HepG2 (cell line): ENCODE data around the gene ELP5. TPM values are rescaled to one million over a fixed set of nuclear protein-coding genes. Genes with fewer than 3 reads are reported as not detected.

Experiments used
- ATAD3A ChIP-seq: sonication (generic); formaldehyde crosslinking; IDR thresholded peaks from 2 replicates; pipeline ENCODE4 v1.4.0; 2020; ENCODE audit warnings: missing genetic modification reagents
- CENPBD1 ChIP-seq: sonication (generic); formaldehyde crosslinking; IDR thresholded peaks from 2 replicates; pipeline ENCODE4 v1.8.0; 2022; ENCODE audit warnings: missing genetic modification reagents, low read depth, mild to moderate bottlenecking, borderline replicate concordance
- IKZF4 ChIP-seq: sonication (generic); formaldehyde crosslinking; IDR thresholded peaks from 2 replicates; pipeline ENCODE4 v1.5.1; 2020; ENCODE audit warnings: borderline replicate concordance, mild to moderate bottlenecking, low read depth, missing genetic modification reagents; ENCODE audit errors: not compliant biosample characterization
- KMT2B ChIP-seq: IDR thresholded peaks from 2 replicates; pipeline ENCODE4 v1.6.1; 2016; ENCODE audit warnings: missing genetic modification reagents, missing compliant biosample characterization
- MIXL1 ChIP-seq: IDR thresholded peaks from 2 replicates; pipeline ENCODE4 v1.6.1; 2016
- PPARG ChIP-seq: conservative IDR thresholded peaks from 2 replicates; pipeline ENCODE4 v1.6.1; 2016; ENCODE audit warnings: missing biosample characterization, missing genetic modification reagents
- REST ChIP-seq, 2 experiments: IDR thresholded peaks; 2 replicates each; pipeline ENCODE4 v1.6.1; 2011 to 2012; ENCODE audit warnings: low read length in 2 of 2, borderline replicate concordance in 1 of 2, low read depth in 1 of 2, mild to moderate bottlenecking in 1 of 2, moderate library complexity in 1 of 2
- TBX3 ChIP-seq: fragments of 450-650 bp; IDR thresholded peaks from 2 replicates; pipeline ENCODE4 v1.6.1; 2017; ENCODE audit warnings: antibody characterized with exemption, mild to moderate bottlenecking, inconsistent platforms, borderline replicate concordance
- ZBTB40 ChIP-seq, 2 experiments: fragments of 450-650 bp in 1 of 2; sonication (generic) in 1 of 2; formaldehyde crosslinking in 1 of 2; IDR thresholded peaks; 2 replicates each; pipeline versions ENCODE4 v1.6.1 to v1.8.0; 2016 to 2022; ENCODE audit warnings: antibody characterized with exemption in 1 of 2, mild to moderate bottlenecking in 1 of 2, missing genetic modification reagents in 1 of 2
- ZBTB8A ChIP-seq: sonication (generic); formaldehyde crosslinking; IDR thresholded peaks from 2 replicates; pipeline ENCODE4 v1.4.0; 2020; ENCODE audit warnings: mild to moderate bottlenecking, low read depth, missing genetic modification reagents, borderline replicate concordance
- ZNF20 ChIP-seq: sonication (generic); formaldehyde crosslinking; IDR thresholded peaks from 2 replicates; pipeline ENCODE4 v1.4.0; 2020; ENCODE audit warnings: mild to moderate bottlenecking, moderate library complexity, missing genetic modification reagents
- ZNF557 ChIP-seq: sonication (generic); formaldehyde crosslinking; IDR thresholded peaks from 2 replicates; pipeline ENCODE4 v1.4.0; 2020; ENCODE audit warnings: missing genetic modification reagents
- ZNF691 ChIP-seq: sonication (generic); formaldehyde crosslinking; IDR thresholded peaks from 2 replicates; pipeline ENCODE4 v1.4.0; 2020; ENCODE audit warnings: missing genetic modification reagents, low read depth, mild to moderate bottlenecking, borderline replicate concordance
- ZNF816 ChIP-seq: sonication (generic); formaldehyde crosslinking; IDR thresholded peaks from 2 replicates; pipeline ENCODE4 v1.8.0; 2022; ENCODE audit warnings: missing genetic modification reagents, mild to moderate bottlenecking, borderline replicate concordance
- polyA plus RNA-seq, 8 experiments: library from polyadenylated mRNA; depleted of rRNA in 3 of 8; stranded (reverse) in 7 of 8; unstranded in 1 of 8; fragments of >200 nt; fragmentation: Illumina TruSeq in 4 of 8; extraction: Trizol in 4 of 8; gene quantifications; 2 replicates each; pipeline versions ENCODE4 v1.2.1 to v1.2.3, GENCODE V29; 2011 to 2016; ENCODE audit warnings: low read depth in 4 of 8, missing spikeins in 1 of 8, mixed read lengths in 1 of 8; ENCODE audit not compliant: insufficient read depth in 1 of 8
- total RNA-seq, 5 experiments: library from RNA; depleted of rRNA; stranded (reverse); fragments of >200 nt; fragmentation: Illumina TruSeq; extraction: Trizol; gene quantifications; 2 replicates each; pipeline ENCODE4 v1.2.3, GENCODE V29; 2016; ENCODE audit warnings: low read depth in 1 of 5

The ELP5 gene
- total and polyA plus RNA-seq, 2 of the 13 experiments (the other 11 are each of a cell fraction or from before 2014, with no cell fraction given) = 67.6 to 69.8 TPM

GRCh38 chr17:7258731-7259554 lies 6.9 kb downstream of the ELP5 start (continued):
- 0 out of 4 replicates have a peak, but pooled peaks of 1 of the 2 experiments have one; percentile 4 for TF ChIP-seq REST (IDR thresholded peaks at IDR 0.05; ENCODE audit: borderline replicate concordance in 1 of 2, low read depth in 1 of 2, low read length in 2 of 2)
- no peak for TF ChIP-seq CENPBD1
- TF ChIP-seq ZNF816 (CRISPR knock-in tag) = no peak
- TF ChIP-seq ZBTB40 (IDR thresholded peaks at IDR 0.05) = no peak
- no peak for TF ChIP-seq ZBTB40 (CRISPR knock-in tag; IDR thresholded peaks at IDR 0.05)
- no peak for TF ChIP-seq ZNF557 (CRISPR knock-in tag)
- TF ChIP-seq ZNF20 (CRISPR knock-in tag) = no peak
- TF ChIP-seq IKZF4 (CRISPR knock-in tag) = no peak
- TF ChIP-seq KMT2B (CRISPR knock-in tag) = no peak
- no peak; the same call in 1 of the 2 replicates for TF ChIP-seq MIXL1 (CRISPR knock-in tag)
- no peak for TF ChIP-seq TBX3
- TF ChIP-seq ATAD3A (CRISPR knock-in tag) = no peak
- peak; percentile 47 for TF ChIP-seq PPARG
- no peak for TF ChIP-seq ZBTB8A (CRISPR knock-in tag)
- no peak for TF ChIP-seq ZNF691 (CRISPR knock-in tag)
